SK-N-MC (cell line): ENCODE data around the gene OLFM3.
A peak's percentile ranks its signal among the peaks of the same experiment; 100 is the strongest.

ENCODE experiments used
- DNase-seq: peaks from one replicate; pipeline ENCODE4 v3.0.0-alpha.2; 2011; ENCODE audit warnings: low read depth, low spot score
- H3K27ac ChIP-seq: fragments of 200-600 bp; sonication (generic); 2 replicates; pipeline ENCODE4 v1.5.1; 2016; ENCODE audit warnings: mixed run types
- H3K36me3 ChIP-seq: fragments of 200-600 bp; sonication (generic); 2 replicates; pipeline ENCODE4 v1.6.1; 2017; ENCODE audit warnings: antibody characterized with exemption, low read length, mixed read lengths; ENCODE audit not compliant: insufficient read depth
- H3K4me3 ChIP-seq: fragments of 200-600 bp; sonication (generic); 2 replicates; pipeline ENCODE4 v1.5.1; 2016
- H3K9ac ChIP-seq: fragments of 200-600 bp; sonication (generic); 2 replicates; pipeline ENCODE4 v1.8.0; 2017; ENCODE audit warnings: mixed run types, mixed read lengths; ENCODE audit not compliant: insufficient read length
- H3K9me3 ChIP-seq: fragments of 200-600 bp; sonication (generic); 2 replicates; pipeline ENCODE4 v1.6.1; 2017; ENCODE audit warnings: low read depth, mild to moderate bottlenecking, antibody characterized with exemption, low read length, moderate library complexity, mixed read lengths
- EZH2 ChIP-seq: fragments of 200-600 bp; sonication (generic); IDR thresholded peaks from one replicate; pipeline ENCODE4 v1.6.1; 2017; ENCODE audit warnings: antibody characterized with exemption
- FOXP2 ChIP-seq: optimal IDR thresholded peaks from 2 replicates; pipeline ENCODE3; 2011; ENCODE audit warnings: mild to moderate bottlenecking, moderate library complexity; ENCODE audit not compliant: insufficient read depth; ENCODE audit errors: extremely low read length, control extremely low read depth
- POLR2AphosphoS5 ChIP-seq: IDR thresholded peaks from 2 replicates; pipeline ENCODE4 v1.6.1; 2012; ENCODE audit warnings: mild to moderate bottlenecking, low read depth, low read length, borderline replicate concordance

The OLFM3 gene

GRCh38 chr1:101992821-101993575, 3.7 kb downstream of the OLFM3 start:
- peak; percentile 60 for DNase-seq
- H3K9ac ChIP-seq: no peak overlapping the region
- H3K4me3 ChIP-seq: peak overlapping the region; percentile 69
- H3K27ac ChIP-seq: peak overlapping the region; percentile 82
- no peaks in the 10 kb centered on the region for H3K36me3 ChIP-seq
- H3K9me3 ChIP-seq: no peaks in the 10 kb centered on the region
- TF ChIP-seq POLR2AphosphoS5: no peak
- TF ChIP-seq FOXP2: no peak
- no peak for TF ChIP-seq EZH2

- Histone ChIP-seq H3K36me3 (no peaks in the 10 kb centered on the region), H3K27ac (no peak overlapping the region), H3K9me3 (no peaks in the 10 kb centered on the region), H3K9ac (no peak overlapping the region), H3K4me3 (no peak overlapping the region)
- DNase-seq: no peak
- TF ChIP-seq EZH2: no peak
- TF ChIP-seq FOXP2: no peak
- no peak for TF ChIP-seq POLR2AphosphoS5
These were observed 15.8 kb downstream of the OLFM3 start for GRCh38 chr1:101980974-101981373.

DNA sequence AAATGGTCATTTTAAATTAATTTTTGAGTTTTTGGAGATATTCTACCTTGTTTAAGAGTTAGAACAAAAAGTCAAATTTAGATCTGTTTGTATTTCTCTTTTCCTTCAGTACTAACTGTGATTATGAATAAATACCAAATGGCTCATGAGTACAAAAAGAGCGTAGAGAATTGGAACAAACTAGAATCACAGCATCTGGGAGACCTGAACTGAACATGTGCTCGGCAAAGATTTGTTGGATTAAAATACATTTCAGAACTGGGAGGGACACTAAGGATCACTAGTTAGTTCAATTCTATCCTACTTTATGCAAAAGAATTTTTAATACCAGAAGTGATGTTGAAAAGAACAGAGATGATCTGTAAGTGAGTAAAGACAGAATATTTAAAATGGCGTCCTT, 19.5 kb downstream of the OLFM3 start:
- DNase-seq: no peak
- TF ChIP-seq FOXP2 (no peak), EZH2 (no peak), POLR2AphosphoS5 (no peak)
- Histone ChIP-seq H3K36me3 (no peaks in the 10 kb centered on the region), H3K9me3 (no peaks in the 10 kb centered on the region), H3K9ac (no peak overlapping the region), H3K4me3 (no peak overlapping the region), H3K27ac (no peak overlapping the region)

- no peaks in the 10 kb centered on the region for H3K9me3 ChIP-seq
- H3K36me3 ChIP-seq: no peaks in the 10 kb centered on the region
- no peak overlapping the region for H3K27ac ChIP-seq
- no peak overlapping the region for H3K4me3 ChIP-seq
- DNase-seq: no peak
- no peak overlapping the region for H3K9ac ChIP-seq
- no peak for TF ChIP-seq FOXP2
- TF ChIP-seq EZH2: no peak
- no peak for TF ChIP-seq POLR2AphosphoS5
These were observed 20.6 kb downstream of the OLFM3 start for GRCh38 chr1:101976161-101976560.

- Histone ChIP-seq H3K4me3 (no peak overlapping the region), H3K27ac (no peak overlapping the region), H3K9me3 (no peaks in the 10 kb centered on the region), H3K9ac (no peak overlapping the region), H3K36me3 (no peaks in the 10 kb centered on the region)
- no peak for TF ChIP-seq POLR2AphosphoS5
- TF ChIP-seq EZH2: no peak
- no peak for TF ChIP-seq FOXP2
- no peak for DNase-seq
These were observed 21.4 kb downstream of the OLFM3 start for GRCh38 chr1:101975371-101975770.

DNA sequence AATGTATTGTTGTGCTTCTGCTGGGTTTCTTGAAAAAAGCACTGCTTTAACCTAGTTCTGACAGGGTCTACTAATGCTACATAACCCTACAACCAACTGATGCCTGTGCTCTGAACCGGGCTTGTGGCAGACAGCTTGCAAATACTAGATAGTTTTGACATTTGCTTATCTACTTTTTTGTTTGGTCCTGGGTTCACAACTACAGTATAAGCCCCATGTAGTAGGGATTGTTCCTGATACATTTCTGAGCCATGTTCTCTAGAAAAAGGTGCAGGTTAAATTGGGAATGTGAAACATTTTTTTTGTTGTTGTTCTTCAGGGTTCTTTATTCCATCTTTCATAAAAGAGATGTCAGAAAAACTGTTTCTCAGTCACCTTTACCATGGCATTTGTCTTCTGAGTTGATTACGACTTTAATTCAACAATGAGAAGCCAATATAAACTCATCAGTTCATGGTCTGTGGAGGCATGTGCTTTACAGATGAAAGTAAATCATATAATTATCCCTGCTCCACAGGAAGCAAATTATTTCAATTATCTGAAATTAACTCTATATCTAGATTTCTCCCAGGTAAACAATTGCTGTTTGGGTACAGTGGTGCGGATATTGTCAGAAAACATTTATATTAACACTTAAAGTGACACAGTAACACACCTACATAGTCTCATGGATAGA, 22.0 kb downstream of the OLFM3 start:
- no peak for TF ChIP-seq EZH2
- no peak for TF ChIP-seq POLR2AphosphoS5
- no peak for TF ChIP-seq FOXP2
- Histone ChIP-seq H3K9ac (no peak overlapping the region), H3K4me3 (no peak overlapping the region), H3K9me3 (no peaks in the 10 kb centered on the region), H3K36me3 (no peaks in the 10 kb centered on the region), H3K27ac (no peak overlapping the region)
- no peak for DNase-seq

DNA sequence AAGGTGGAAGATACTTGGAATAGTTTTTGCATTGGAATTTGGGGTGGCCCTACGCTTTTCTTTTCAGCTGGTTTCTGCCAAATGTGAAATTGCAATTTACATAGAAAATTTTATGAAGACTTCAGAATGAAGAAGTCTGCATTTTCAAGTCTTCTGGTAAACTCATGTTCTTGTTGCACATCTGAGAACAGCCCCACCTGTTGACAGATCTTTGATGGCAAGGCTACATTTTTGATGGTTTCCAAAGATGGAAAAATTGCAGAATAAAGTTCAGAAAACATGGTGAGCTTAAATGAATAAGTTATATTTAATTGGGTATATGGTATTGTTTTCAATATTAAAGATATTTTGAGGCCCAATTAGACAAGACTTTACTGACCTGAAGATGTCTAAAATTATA, 25.4 kb downstream of the OLFM3 start:
- Histone ChIP-seq H3K4me3 (no peak overlapping the region), H3K9ac (no peak overlapping the region), H3K9me3 (no peaks in the 10 kb centered on the region), H3K36me3 (no peaks in the 10 kb centered on the region), H3K27ac (no peak overlapping the region)
- no peak for TF ChIP-seq EZH2
- no peak for TF ChIP-seq FOXP2
- TF ChIP-seq POLR2AphosphoS5: no peak
- DNase-seq: no peak

DNA sequence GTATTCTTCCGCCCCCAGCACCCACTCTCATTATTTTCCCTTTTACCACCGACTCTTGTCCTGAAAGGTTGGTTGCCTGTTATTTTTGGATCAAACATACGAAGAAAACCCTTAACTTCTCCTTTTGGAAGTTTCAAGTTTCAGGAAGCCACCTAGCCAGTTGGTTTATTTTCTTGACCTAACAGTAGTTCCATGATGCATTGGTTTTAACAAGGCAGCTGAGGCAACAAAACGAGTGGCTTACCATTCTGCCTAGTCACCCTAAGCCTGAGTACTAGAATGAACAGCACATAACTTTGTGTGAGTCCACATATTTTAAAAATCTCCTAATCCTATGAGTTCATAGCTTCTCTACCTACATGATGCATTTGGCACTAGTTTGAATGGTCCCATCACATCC, 28.9 kb downstream of the OLFM3 start:
- no peak overlapping the region for H3K4me3 ChIP-seq
- H3K9me3 ChIP-seq: no peaks in the 10 kb centered on the region
- no peak for DNase-seq
- no peaks in the 10 kb centered on the region for H3K36me3 ChIP-seq
- TF ChIP-seq FOXP2 (no peak), POLR2AphosphoS5 (no peak), EZH2 (no peak)
- no peak overlapping the region for H3K27ac ChIP-seq
- H3K9ac ChIP-seq: no peak overlapping the region
